ENCODE measurements around the gene UBB. TPM values are rescaled to one million over a fixed set of nuclear protein-coding genes. Genes with fewer than 3 reads are reported as not detected.
A peak's percentile ranks its signal among the peaks of the same experiment; 100 is the strongest.

UBB gene
- total and polyA plus RNA-seq, 9 of the 15 experiments (the other 6 are each of a cell fraction or from before 2014, with no cell fraction given), result 1,069 to 4,143 (median 1,696) TPM

DNA sequence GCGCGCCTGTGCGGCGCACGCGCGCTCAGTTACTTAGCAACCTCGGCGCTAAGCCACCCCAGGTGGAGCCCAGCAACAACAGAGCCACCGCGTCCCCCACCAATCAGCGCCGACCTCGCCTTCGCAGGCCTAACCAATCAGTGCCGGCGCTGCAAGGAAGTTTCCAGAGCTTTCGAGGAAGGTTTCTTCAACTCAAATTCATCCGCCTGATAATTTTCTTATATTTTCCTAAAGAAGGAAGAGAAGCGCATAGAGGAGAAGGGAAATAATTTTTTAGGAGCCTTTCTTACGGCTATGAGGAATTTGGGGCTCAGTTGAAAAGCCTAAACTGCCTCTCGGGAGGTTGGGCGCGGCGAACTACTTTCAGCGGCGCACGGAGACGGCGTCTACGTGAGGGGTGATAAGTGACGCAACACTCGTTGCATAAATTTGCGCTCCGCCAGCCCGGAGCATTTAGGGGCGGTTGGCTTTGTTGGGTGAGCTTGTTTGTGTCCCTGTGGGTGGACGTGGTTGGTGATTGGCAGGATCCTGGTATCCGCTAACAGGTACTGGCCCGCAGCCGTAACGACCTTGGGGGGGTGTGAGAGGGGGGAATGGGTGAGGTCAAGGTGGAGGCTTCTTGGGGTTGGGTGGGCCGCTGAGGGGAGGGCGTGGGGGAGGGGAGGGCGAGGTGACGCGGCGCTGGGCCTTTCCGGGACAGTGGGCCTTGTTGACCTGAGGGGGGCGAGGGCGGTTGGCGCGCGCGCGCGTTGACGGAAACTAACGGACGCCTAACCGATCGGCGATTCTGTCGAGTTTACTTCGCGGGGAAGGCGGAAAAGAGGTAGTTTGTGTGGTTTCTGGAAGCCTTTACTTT lies at the start of gene UBB (continued):
- TF ChIP-seq, protein P1, sequence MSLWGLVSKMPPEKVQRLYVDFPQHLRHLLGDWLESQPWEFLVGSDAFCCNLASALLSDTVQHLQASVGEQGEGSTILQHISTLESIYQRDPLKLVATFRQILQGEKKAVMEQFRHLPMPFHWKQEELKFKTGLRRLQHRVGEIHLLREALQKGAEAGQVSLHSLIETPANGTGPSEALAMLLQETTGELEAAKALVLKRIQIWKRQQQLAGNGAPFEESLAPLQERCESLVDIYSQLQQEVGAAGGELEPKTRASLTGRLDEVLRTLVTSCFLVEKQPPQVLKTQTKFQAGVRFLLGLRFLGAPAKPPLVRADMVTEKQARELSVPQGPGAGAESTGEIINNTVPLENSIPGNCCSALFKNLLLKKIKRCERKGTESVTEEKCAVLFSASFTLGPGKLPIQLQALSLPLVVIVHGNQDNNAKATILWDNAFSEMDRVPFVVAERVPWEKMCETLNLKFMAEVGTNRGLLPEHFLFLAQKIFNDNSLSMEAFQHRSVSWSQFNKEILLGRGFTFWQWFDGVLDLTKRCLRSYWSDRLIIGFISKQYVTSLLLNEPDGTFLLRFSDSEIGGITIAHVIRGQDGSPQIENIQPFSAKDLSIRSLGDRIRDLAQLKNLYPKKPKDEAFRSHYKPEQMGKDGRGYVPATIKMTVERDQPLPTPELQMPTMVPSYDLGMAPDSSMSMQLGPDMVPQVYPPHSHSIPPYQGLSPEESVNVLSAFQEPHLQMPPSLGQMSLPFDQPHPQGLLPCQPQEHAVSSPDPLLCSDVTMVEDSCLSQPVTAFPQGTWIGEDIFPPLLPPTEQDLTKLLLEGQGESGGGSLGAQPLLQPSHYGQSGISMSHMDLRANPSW (CRISPR knock-in tag; IDR thresholded peaks at IDR 0.05), result no peak
- TF ChIP-seq ZNF766 (CRISPR knock-in tag; conservative IDR thresholded peaks at IDR 0.05) (peak; percentile 83), CEBPG (CRISPR knock-in tag; IDR thresholded peaks at IDR 0.05) (peak; percentile 95), CEBPG (tag; conservative IDR thresholded peaks at IDR 0.05 in 1 of 2, IDR thresholded peaks at IDR 0.05 in 1 of 2) (peak; percentile 98 to 99), ZNF140 (CRISPR knock-in tag; IDR thresholded peaks at IDR 0.05) (no peak), ZNF696 (CRISPR knock-in tag; conservative IDR thresholded peaks at IDR 0.05) (no peak), KDM2B (CRISPR knock-in tag; IDR thresholded peaks at IDR 0.05) (no peak), ILF3 (IDR thresholded peaks at IDR 0.05; ENCODE audit: borderline replicate concordance) (no peak), GTF2E2 (tag; IDR thresholded peaks at IDR 0.05) (peak; percentile 94), PHF8 (IDR thresholded peaks at IDR 0.05; ENCODE audit: borderline replicate concordance, low read length) (peak; percentile 90), SIRT6 (IDR thresholded peaks at IDR 0.05; ENCODE audit: low read depth, low read length) (no peak), HDAC8 (tag; IDR thresholded peaks at IDR 0.05) (no peak), CBFA2T2 (conservative IDR thresholded peaks at IDR 0.05) (no peak), XRCC3 (IDR thresholded peaks at IDR 0.05) (no peak), HNRNPUL1 (IDR thresholded peaks at IDR 0.05; ENCODE audit: low read length) (no peak), SREBF1 (IDR thresholded peaks at IDR 0.05; ENCODE audit: borderline replicate concordance, low read depth, low read length) (no peak), ZNF23 (CRISPR knock-in tag; IDR thresholded peaks at IDR 0.05) (no peak), MAFG (tag; conservative IDR thresholded peaks at IDR 0.05) (no peak)
- TF ChIP-seq, protein P2, sequence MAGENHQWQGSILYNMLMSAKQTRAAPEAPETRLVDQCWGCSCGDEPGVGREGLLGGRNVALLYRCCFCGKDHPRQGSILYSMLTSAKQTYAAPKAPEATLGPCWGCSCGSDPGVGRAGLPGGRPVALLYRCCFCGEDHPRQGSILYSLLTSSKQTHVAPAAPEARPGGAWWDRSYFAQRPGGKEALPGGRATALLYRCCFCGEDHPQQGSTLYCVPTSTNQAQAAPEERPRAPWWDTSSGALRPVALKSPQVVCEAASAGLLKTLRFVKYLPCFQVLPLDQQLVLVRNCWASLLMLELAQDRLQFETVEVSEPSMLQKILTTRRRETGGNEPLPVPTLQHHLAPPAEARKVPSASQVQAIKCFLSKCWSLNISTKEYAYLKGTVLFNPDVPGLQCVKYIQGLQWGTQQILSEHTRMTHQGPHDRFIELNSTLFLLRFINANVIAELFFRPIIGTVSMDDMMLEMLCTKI (IDR thresholded peaks at IDR 0.05; ENCODE audit: partially characterized antibody), result no peak
- TF ChIP-seq, protein P3, sequence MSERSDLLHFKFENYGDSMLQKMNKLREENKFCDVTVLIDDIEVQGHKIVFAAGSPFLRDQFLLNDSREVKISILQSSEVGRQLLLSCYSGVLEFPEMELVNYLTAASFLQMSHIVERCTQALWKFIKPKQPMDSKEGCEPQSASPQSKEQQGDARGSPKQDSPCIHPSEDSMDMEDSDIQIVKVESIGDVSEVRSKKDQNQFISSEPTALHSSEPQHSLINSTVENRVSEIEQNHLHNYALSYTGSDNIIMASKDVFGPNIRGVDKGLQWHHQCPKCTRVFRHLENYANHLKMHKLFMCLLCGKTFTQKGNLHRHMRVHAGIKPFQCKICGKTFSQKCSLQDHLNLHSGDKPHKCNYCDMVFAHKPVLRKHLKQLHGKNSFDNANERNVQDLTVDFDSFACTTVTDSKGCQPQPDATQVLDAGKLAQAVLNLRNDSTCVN (CRISPR knock-in tag; IDR thresholded peaks at IDR 0.05), result 0 out of 2 replicates have a peak, but pooled peaks have one; percentile 62
- TF ChIP-seq, protein P4, sequence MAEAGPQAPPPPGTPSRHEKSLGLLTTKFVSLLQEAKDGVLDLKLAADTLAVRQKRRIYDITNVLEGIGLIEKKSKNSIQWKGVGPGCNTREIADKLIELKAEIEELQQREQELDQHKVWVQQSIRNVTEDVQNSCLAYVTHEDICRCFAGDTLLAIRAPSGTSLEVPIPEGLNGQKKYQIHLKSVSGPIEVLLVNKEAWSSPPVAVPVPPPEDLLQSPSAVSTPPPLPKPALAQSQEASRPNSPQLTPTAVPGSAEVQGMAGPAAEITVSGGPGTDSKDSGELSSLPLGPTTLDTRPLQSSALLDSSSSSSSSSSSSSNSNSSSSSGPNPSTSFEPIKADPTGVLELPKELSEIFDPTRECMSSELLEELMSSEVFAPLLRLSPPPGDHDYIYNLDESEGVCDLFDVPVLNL (CRISPR knock-in tag; IDR thresholded peaks at IDR 0.05; ENCODE audit: low read depth), result no peak

Measured in K562 (cell line).